Urothelium cell line (cell line): ENCODE measurements around the gene DNAJC6.
A peak's percentile ranks its signal among the peaks of the same experiment; 100 is the strongest.

Source experiments
- DNase-seq: peaks from one replicate; pipeline ENCODE4 v3.0.0; 2011; ENCODE audit warnings: low spot score, mixed read lengths
- FAIRE-seq: peaks from 2 replicates; lab custom pipeline; 2011; peaks lifted over from hg19 to GRCh38; lab: Jason Lieb, UNC

The DNAJC6 gene

GRCh38 chr1:65399003-65399402, 89.7 kb downstream of the DNAJC6 start:
- DNase-seq (no peak), FAIRE-seq (no peak)

- DNase-seq (no peak), FAIRE-seq (no peak)
Observed at GRCh38 chr1:65401612-65402011, 92.3 kb downstream of the DNAJC6 start.

GRCh38 chr1:65404941-65405340, 95.6 kb downstream of the DNAJC6 start:
- no peak for FAIRE-seq
- DNase-seq = no peak

GRCh38 chr1:65407877-65408276, 98.5 kb downstream of the DNAJC6 start:
- DNase-seq = no peak
- no peak for FAIRE-seq

- no peak for FAIRE-seq
Observed at GRCh38 chr1:65409314-65409713, 100.0 kb downstream of the DNAJC6 start.

GRCh38 chr1:65409816-65410326, 100.5 kb downstream of the DNAJC6 start:
- no peak for FAIRE-seq
- no peak for DNase-seq

More at GRCh38 chr1:65409314-65409713, 100.0 kb downstream of the DNAJC6 start:
- no peak for DNase-seq

- FAIRE-seq (no peak), DNase-seq (no peak)
Observed at GRCh38 chr1:65412256-65412983, 103.1 kb downstream of the DNAJC6 start.

- no peak for DNase-seq
- no peak for FAIRE-seq
Observed at GRCh38 chr1:65412984-65413375, 103.6 kb downstream of the DNAJC6 start.

- FAIRE-seq (no peak), DNase-seq (no peak)
Observed at GRCh38 chr1:65414538-65414937, 105.2 kb downstream of the DNAJC6 start.

- DNase-seq = no peak
Observed at GRCh38 chr1:65416767-65417166, 107.4 kb downstream of the DNAJC6 start.

GRCh38 chr1:65417729-65418128, 108.4 kb downstream of the DNAJC6 start:
- DNase-seq (no peak), FAIRE-seq (no peak)

More at GRCh38 chr1:65416767-65417166, 107.4 kb downstream of the DNAJC6 start:
- FAIRE-seq = no peak

- DNase-seq (no peak), FAIRE-seq (no peak)
Observed at GRCh38 chr1:65418522-65419185, 109.3 kb downstream of the DNAJC6 start.

GRCh38 chr1:65419681-65420589, 110.6 kb downstream of the DNAJC6 start:
- peak; percentile 77 for FAIRE-seq
- peak; percentile 98 for DNase-seq

GRCh38 chr1:65420590-65421350, 111.4 kb downstream of the DNAJC6 start, which contains the start of the genes LEPR and LEPROT:
Gene LEPR, plus strand, starts transcription at chr1:65420668. Its CDS starts 144,898 bp downstream, at chr1:65565566.
Gene LEPROT, plus strand, starts transcription at chr1:65420668. Its CDS starts 57 bp downstream, at chr1:65420725.
- DNase-seq (no peak), FAIRE-seq (no peak)

- no peak for FAIRE-seq
- no peak for DNase-seq
Observed at GRCh38 chr1:65421351-65422025, 112.1 kb downstream of the DNAJC6 start.

GRCh38 chr1:65422241-65423203, 113.2 kb downstream of the DNAJC6 start:
- DNase-seq (peak; percentile 17), FAIRE-seq (no peak)

GRCh38 chr1:65423884-65424572, 114.7 kb downstream of the DNAJC6 start:
- DNase-seq (peak; percentile 53), FAIRE-seq (no peak)

- DNase-seq (no peak), FAIRE-seq (no peak)
Observed at GRCh38 chr1:65424573-65424889, 115.2 kb downstream of the DNAJC6 start.
